ENCODE results near the gene COL9A1. TPM values are rescaled to one million over a fixed set of nuclear protein-coding genes. Genes with fewer than 3 reads are reported as not detected.
A peak's percentile ranks its signal among the peaks of the same experiment; 100 is the strongest.

Gene COL9A1
- total RNA-seq, 4 donors from 2014 or later, result 0.07 to 0.81 (median 0.27) TPM; not detected in 1

DNA sequence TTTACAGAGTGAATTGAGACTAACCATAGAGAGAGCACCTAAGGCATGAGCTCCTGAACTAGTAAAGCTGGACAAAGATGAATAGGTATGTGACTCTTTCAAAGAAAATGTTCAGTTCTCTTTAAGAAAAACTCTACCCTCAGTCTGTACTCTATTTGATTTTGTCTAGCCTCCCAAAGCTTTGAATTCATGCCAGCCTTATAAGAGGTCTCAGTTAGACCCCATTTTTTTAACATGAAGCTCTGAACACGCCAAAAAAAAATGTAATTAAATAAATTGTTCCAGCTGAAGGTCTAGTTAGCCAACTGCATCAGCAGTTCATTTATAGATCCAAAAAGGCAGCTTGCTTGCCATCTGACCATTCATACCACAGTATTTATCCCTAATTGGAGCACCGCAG is 71.6 kb downstream of the COL9A1 start:
- no peaks in the 10 kb centered on the region for H3K9me3 ChIP-seq
- WGBS, 2 donors (ENCODE audit: low coverage in 1 of 2), result 36 to 37% methylated on average over 2 of the region's 2 CpGs
- no peak overlapping the region for H3K27ac ChIP-seq
- H3K4me3 ChIP-seq, result no peak overlapping the region
- no peaks in the 10 kb centered on the region for H3K36me3 ChIP-seq
- H3K4me1 ChIP-seq, result peaks cover 0 to 23% (median 0%) of the 10 kb centered on the region in 3 donors
- TF ChIP-seq EP300 (IDR thresholded peaks at IDR 0.05) (no peak), POLR2A (IDR thresholded peaks at IDR 0.05) (no peak), POLR2AphosphoS5 (IDR thresholded peaks at IDR 0.05) (no peak)
- TF ChIP-seq, protein P1, sequence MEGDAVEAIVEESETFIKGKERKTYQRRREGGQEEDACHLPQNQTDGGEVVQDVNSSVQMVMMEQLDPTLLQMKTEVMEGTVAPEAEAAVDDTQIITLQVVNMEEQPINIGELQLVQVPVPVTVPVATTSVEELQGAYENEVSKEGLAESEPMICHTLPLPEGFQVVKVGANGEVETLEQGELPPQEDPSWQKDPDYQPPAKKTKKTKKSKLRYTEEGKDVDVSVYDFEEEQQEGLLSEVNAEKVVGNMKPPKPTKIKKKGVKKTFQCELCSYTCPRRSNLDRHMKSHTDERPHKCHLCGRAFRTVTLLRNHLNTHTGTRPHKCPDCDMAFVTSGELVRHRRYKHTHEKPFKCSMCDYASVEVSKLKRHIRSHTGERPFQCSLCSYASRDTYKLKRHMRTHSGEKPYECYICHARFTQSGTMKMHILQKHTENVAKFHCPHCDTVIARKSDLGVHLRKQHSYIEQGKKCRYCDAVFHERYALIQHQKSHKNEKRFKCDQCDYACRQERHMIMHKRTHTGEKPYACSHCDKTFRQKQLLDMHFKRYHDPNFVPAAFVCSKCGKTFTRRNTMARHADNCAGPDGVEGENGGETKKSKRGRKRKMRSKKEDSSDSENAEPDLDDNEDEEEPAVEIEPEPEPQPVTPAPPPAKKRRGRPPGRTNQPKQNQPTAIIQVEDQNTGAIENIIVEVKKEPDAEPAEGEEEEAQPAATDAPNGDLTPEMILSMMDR (IDR thresholded peaks at IDR 0.05), result no peak
- ATAC-seq, result no peak
- no peaks in the 10 kb centered on the region for H3K27me3 ChIP-seq

DNA sequence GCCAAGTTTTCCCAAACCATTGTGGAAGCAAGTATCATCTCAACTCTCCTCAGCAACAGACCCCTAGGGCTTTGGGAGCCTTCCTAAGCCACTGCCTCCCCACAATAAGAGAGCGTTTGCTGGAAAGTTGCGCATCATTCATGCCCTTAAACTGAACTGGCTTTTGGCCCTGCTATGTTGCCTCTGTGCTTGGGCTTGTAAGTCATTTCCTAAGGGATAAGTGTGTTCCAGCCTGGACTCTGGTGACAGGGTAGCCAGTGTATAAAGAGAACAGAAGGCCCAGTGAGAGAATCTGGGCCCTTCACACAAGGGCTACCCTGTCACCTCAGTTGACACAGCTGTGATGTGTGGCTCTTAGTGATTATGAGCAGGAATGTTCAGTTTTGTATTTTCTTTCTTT is 77.8 kb downstream of the COL9A1 start:
- H3K36me3 ChIP-seq, result no peaks in the 10 kb centered on the region
- H3K9me3 ChIP-seq, result no peaks in the 10 kb centered on the region
- H3K27me3 ChIP-seq, result no peaks in the 10 kb centered on the region
- H3K27ac ChIP-seq, result no peak overlapping the region
- ATAC-seq, result no peak
- TF ChIP-seq POLR2A (IDR thresholded peaks at IDR 0.05) (no peak), EP300 (IDR thresholded peaks at IDR 0.05) (no peak), POLR2AphosphoS5 (IDR thresholded peaks at IDR 0.05) (no peak)
- TF ChIP-seq, protein P1 (IDR thresholded peaks at IDR 0.05), result no peak
- no peak overlapping the region for H3K4me3 ChIP-seq
- H3K4me1 ChIP-seq, result peaks cover 0 to 25% (median 0%) of the 10 kb centered on the region in 3 donors
- 75 to 80% methylated on average over 1 to 2 of the region's 2 CpGs for WGBS, 2 donors (ENCODE audit: low coverage in 1 of 2)

DNA sequence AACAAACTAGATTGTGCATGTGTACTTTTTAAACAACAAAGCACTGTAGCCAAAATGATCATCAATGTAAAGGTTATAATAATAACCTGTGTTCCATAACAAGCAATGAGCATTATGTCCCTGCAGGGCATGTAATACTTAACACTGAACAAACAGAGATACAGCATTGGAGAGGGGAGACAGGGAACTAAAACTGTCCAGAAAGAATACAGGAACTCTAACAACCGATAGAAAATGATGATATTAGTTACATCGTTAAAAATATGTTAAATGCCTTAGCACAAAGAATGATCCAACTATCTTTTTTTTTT is 80.5 kb downstream of the COL9A1 start:
- no peaks in the 10 kb centered on the region for H3K9me3 ChIP-seq
- no peaks in the 10 kb centered on the region for H3K27me3 ChIP-seq
- H3K4me1 ChIP-seq, result peaks cover 0 to 5% (median 0%) of the 10 kb centered on the region in 3 donors
- no peaks in the 10 kb centered on the region for H3K36me3 ChIP-seq
- no peak overlapping the region for H3K4me3 ChIP-seq
- H3K27ac ChIP-seq, result no peak overlapping the region
- 54 to 61% methylated on average over 2 of the region's 2 CpGs for WGBS, 2 donors (ENCODE audit: low coverage in 1 of 2)
- TF ChIP-seq POLR2A (IDR thresholded peaks at IDR 0.05) (no peak), EP300 (IDR thresholded peaks at IDR 0.05) (no peak), POLR2AphosphoS5 (IDR thresholded peaks at IDR 0.05) (no peak)
- TF ChIP-seq, protein P1 (IDR thresholded peaks at IDR 0.05), result no peak
- no peak for ATAC-seq

DNA sequence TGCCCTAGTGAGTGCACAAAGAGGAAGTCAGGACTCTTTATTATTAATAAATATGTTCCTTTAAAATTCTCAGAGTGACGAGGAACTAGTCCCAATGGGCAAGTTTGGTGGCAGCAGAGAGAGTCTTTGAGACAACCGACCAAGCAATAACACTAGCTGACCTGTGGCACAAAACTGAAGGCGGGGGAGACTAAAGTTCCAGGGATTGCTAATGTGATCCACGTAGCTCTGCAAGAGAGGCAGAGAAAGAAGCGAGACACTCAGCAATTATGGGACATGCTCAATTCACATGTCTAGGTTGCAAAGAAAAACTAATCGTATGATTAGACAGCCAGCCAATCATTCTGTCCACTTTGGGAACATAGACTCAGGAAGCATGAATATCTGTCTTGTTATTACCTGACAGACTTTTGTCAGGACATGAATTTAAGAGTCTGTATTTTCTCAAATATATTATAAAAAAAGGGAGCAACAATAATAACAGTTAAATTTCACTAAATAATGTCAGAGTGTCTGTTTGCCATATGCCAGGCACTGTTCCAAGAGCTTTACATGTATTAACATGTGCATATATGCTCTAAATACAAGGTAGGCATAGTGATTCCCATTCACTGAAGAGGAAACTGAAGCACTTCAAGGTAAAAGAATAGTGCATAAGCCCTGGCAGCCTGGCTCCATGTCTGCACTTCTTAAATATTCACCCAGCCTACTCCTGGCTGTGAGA is 81.0 kb downstream of the COL9A1 start:
- 62 to 75% methylated on average over 4 to 6 of the region's 6 CpGs for WGBS, 2 donors (ENCODE audit: low coverage in 1 of 2)
- Histone ChIP-seq H3K36me3 (no peaks in the 10 kb centered on the region), H3K9me3 (no peaks in the 10 kb centered on the region), H3K27me3 (no peaks in the 10 kb centered on the region), H3K27ac (no peak overlapping the region), H3K4me3 (no peak overlapping the region), H3K4me1 (peaks cover 0 to 5% (median 0%) of the 10 kb centered on the region in 3 donors)
- ATAC-seq, result no peak
- TF ChIP-seq POLR2A (IDR thresholded peaks at IDR 0.05), result no peak
- TF ChIP-seq, protein P1 (IDR thresholded peaks at IDR 0.05), result no peak
- TF ChIP-seq EP300 (IDR thresholded peaks at IDR 0.05), result no peak
- no peak for TF ChIP-seq POLR2AphosphoS5 (IDR thresholded peaks at IDR 0.05)

DNA sequence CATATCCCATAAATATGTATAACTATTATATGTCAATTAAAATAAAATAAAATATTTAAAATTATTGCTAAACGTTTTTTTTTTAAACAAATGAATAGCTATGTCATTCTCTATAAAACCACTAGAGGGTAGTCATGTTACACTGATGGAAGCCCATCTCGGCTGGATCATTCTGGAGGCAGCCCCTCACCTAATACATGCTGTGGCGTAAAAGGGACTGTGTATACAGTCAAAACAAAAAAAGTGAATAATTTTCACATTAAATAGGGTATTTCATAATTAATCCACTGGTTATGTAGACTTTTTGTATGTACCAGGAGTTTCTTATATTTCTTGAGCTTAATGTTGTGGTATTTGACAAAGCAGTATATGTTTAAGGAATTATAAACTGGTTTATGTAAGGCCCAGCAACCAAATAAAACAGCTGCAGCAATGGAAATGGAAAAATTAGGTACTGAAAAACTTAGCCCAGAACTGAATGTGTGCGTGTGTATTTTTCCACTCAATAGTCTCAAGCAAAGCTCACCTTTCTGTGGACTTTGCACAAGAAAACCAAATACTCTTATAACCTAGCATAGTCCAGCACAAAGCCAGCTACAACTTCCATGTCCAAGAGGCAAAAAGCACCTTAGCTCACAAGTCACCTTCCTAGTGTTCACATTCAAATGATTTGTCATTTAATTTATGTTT is 81.7 kb downstream of the COL9A1 start:
- Histone ChIP-seq H3K4me3 (no peak overlapping the region), H3K4me1 (peaks cover 0 to 5% (median 0%) of the 10 kb centered on the region in 3 donors), H3K9me3 (no peaks in the 10 kb centered on the region), H3K36me3 (no peaks in the 10 kb centered on the region), H3K27ac (no peak overlapping the region), H3K27me3 (no peaks in the 10 kb centered on the region)
- no peak for ATAC-seq
- TF ChIP-seq EP300 (IDR thresholded peaks at IDR 0.05) (no peak), POLR2A (IDR thresholded peaks at IDR 0.05) (no peak), POLR2AphosphoS5 (IDR thresholded peaks at IDR 0.05) (no peak)
- TF ChIP-seq, protein P1 (IDR thresholded peaks at IDR 0.05), result peak; percentile 49 to 72 (median 59)
- 20 to 23% methylated on average over 4 of the region's 4 CpGs for WGBS, 2 donors (ENCODE audit: low coverage in 1 of 2)
